Peyer's patch (tissue), 4 donors: ENCODE measurements around the gene DDX47. TPM values are rescaled to one million over a fixed set of nuclear protein-coding genes. Genes with fewer than 3 reads are reported as not detected.
"Not testable (repeated sequence)": the region's sequence is repeated elsewhere in the genome, so short reads cannot be mapped to it uniquely, and the experiment has no call there.

ENCODE experiments used
- DNase-seq, 3 donors: peaks; one replicate each; pipeline ENCODE4 v3.0.0-alpha.2; 2017 to 2019
- H3K27ac ChIP-seq, 4 donors: fragments of 200-600 bp; sonication (generic); one replicate each; pipeline ENCODE4 v1.5.1; 2016 to 2019
- H3K27me3 ChIP-seq, 2 donors: fragments of 200-600 bp; sonication (generic); one replicate each; pipeline ENCODE4 v1.5.1; 2019
- H3K36me3 ChIP-seq, 3 donors: fragments of 200-600 bp; sonication (generic); one replicate each; pipeline ENCODE4 v1.5.1; 2016 to 2019
- H3K4me1 ChIP-seq, 4 donors: fragments of 200-600 bp; sonication (generic); one replicate each; pipeline ENCODE4 v1.5.1; 2016 to 2019
- H3K4me3 ChIP-seq, 4 donors: fragments of 200-600 bp; sonication (generic); 1 replicate in 3 of 4; 2 replicates in 1 of 4; pipeline ENCODE4 v1.5.1; 2016 to 2019; ENCODE audit warnings: mild to moderate bottlenecking in 1 of 4
- H3K9me3 ChIP-seq, 4 donors: fragments of 200-600 bp; sonication (generic); one replicate each; pipeline ENCODE4 v1.5.1; 2016 to 2019; ENCODE audit warnings: mild to moderate bottlenecking in 1 of 4
- CTCF ChIP-seq, 6 experiments: fragments of 450-650 bp in 4 of 6; fragments of 200-600 bp in 2 of 6; sonication (generic) in 1 of 6; IDR thresholded peaks; one replicate each; pipeline ENCODE4 v1.5.1; 2017 to 2019; ENCODE audit warnings: antibody characterized with exemption in 6 of 6, mild to moderate bottlenecking in 3 of 6, moderate library complexity in 1 of 6
- POLR2A ChIP-seq, 2 donors: fragments of 450-650 bp; IDR thresholded peaks; one replicate each; pipeline ENCODE4 v1.5.1; 2017; ENCODE audit warnings: antibody characterized with exemption in 2 of 2, mild to moderate bottlenecking in 2 of 2, moderate library complexity in 2 of 2
- total RNA-seq, 4 donors: library from RNA; depleted of rRNA; stranded (reverse); fragments of >200 nt; gene quantifications; one replicate each; pipeline ENCODE4 v1.1.0, GENCODE V29; 2016

The DDX47 gene
- total RNA-seq, 4 donors from 2014 or later: 23.5 to 39.9 (median 33.1) TPM

GRCh38 chr12:12871587-12872138 lies 58.5 kb downstream of the DDX47 start:
- Histone ChIP-seq H3K36me3 (no peaks in the 10 kb centered on the region), H3K27ac (peak overlapping the region in 1 of 4 donors; percentile 47), H3K4me1 (peaks cover 0 to 13% (median 0%) of the 10 kb centered on the region in 4 donors), H3K9me3 (no peaks in the 10 kb centered on the region), H3K4me3 (no peak overlapping the region), H3K27me3 (no peaks in the 10 kb centered on the region)
- no peak for DNase-seq
- no peak for TF ChIP-seq POLR2A (IDR thresholded peaks at IDR 0.05)
- TF ChIP-seq CTCF (IDR thresholded peaks at IDR 0.05): no peak

GRCh38 chr12:12872139-12872933 lies 59.2 kb downstream of the DDX47 start:
- Histone ChIP-seq H3K4me3 (no peak overlapping the region), H3K9me3 (no peaks in the 10 kb centered on the region), H3K27ac (peak overlapping the region in 1 of 4 donors; percentile 47), H3K4me1 (peaks cover 0 to 13% (median 0%) of the 10 kb centered on the region in 4 donors), H3K27me3 (no peaks in the 10 kb centered on the region), H3K36me3 (no peaks in the 10 kb centered on the region)
- peak in 1 of 3 donors; percentile 65 for DNase-seq
- TF ChIP-seq CTCF (IDR thresholded peaks at IDR 0.05): no peak
- no peak for TF ChIP-seq POLR2A (IDR thresholded peaks at IDR 0.05)

- Histone ChIP-seq H3K27ac (peak overlapping the region in 1 of 4 donors; percentile 47), H3K4me1 (peaks cover 0 to 13% (median 0%) of the 10 kb centered on the region in 4 donors), H3K9me3 (no peaks in the 10 kb centered on the region), H3K27me3 (no peaks in the 10 kb centered on the region), H3K4me3 (no peak overlapping the region), H3K36me3 (no peaks in the 10 kb centered on the region)
- no peak for DNase-seq
- TF ChIP-seq POLR2A (IDR thresholded peaks at IDR 0.05) (no peak), CTCF (IDR thresholded peaks at IDR 0.05) (no peak)
Observed at GRCh38 chr12:12872934-12873275, 59.8 kb downstream of the DDX47 start.

GRCh38 chr12:12874029-12874428 lies 60.9 kb downstream of the DDX47 start:
- Histone ChIP-seq H3K4me3 (no peak overlapping the region), H3K36me3 (no peaks in the 10 kb centered on the region), H3K9me3 (no peaks in the 10 kb centered on the region), H3K27me3 (no peaks in the 10 kb centered on the region), H3K4me1 (peaks cover 0 to 13% (median 0%) of the 10 kb centered on the region in 4 donors), H3K27ac (no peak overlapping the region)
- no peak for DNase-seq
- TF ChIP-seq CTCF (IDR thresholded peaks at IDR 0.05): no peak

GRCh38 chr12:12875301-12875700 lies 62.2 kb downstream of the DDX47 start:
- H3K9me3 ChIP-seq, H3K4me3 ChIP-seq, H3K27me3 ChIP-seq, H3K36me3 ChIP-seq, DNase-seq, H3K27ac ChIP-seq: not testable (repeated sequence)
- H3K4me1 ChIP-seq: peaks cover 0 to 13% (median 0%) of the 10 kb centered on the region in 4 donors

- no peaks in the 10 kb centered on the region for H3K36me3 ChIP-seq
- DNase-seq: no peak
- H3K4me3 ChIP-seq: no peak overlapping the region
- peak overlapping the region in 1 of 4 donors; percentile 38 for H3K27ac ChIP-seq
- H3K4me1 ChIP-seq: peaks cover 0 to 9% (median 0%) of the 10 kb centered on the region in 4 donors
- H3K27me3 ChIP-seq: no peaks in the 10 kb centered on the region
- H3K9me3 ChIP-seq: no peaks in the 10 kb centered on the region
- TF ChIP-seq POLR2A (IDR thresholded peaks at IDR 0.05) (peak in 1 of 2 donors; percentile 15), CTCF (IDR thresholded peaks at IDR 0.05) (no peak)
Observed at GRCh38 chr12:12877153-12877768, 64.1 kb downstream of the DDX47 start.
